Mucosa of descending colon (tissue), 3 donors: Measurements from ENCODE around the gene ADCY4. TPM values are rescaled to one million over a fixed set of nuclear protein-coding genes. Genes with fewer than 3 reads are reported as not detected.
"Not testable (repeated sequence)": the region's sequence is repeated elsewhere in the genome, so short reads cannot be mapped to it uniquely, and the experiment has no call there.

ENCODE experiments used
- ATAC-seq: fragments of 200-7000 bp; cut with Tn5 transposase; one replicate; pipeline ENCODE4 v1.9.1; 2020; ENCODE audit warnings: mild to moderate bottlenecking, moderate library complexity
- DNase-seq, 3 donors: peaks; one replicate each; pipeline ENCODE4 v3.0.0-alpha.2; 2020
- H3K36me3 ChIP-seq: fragments of 200-600 bp; one replicate; pipeline ENCODE4 v1.8.0; 2021; ENCODE audit warnings: low read depth, mild to moderate bottlenecking
- H3K4me1 ChIP-seq: fragments of 200-600 bp; one replicate; pipeline ENCODE4 v1.8.0; 2021; ENCODE audit warnings: low read depth, mild to moderate bottlenecking
- H3K4me3 ChIP-seq: fragments of 200-600 bp; one replicate; pipeline ENCODE4 v1.8.0; 2021; ENCODE audit warnings: mild to moderate bottlenecking
- H3K9me3 ChIP-seq: fragments of 200-600 bp; one replicate; pipeline ENCODE4 v1.8.0; 2021; ENCODE audit warnings: mild to moderate bottlenecking
- CTCF ChIP-seq: fragments of 200-600 bp; IDR thresholded peaks from one replicate; pipeline ENCODE4 v1.8.0; 2022; ENCODE audit warnings: antibody characterized with exemption, mild to moderate bottlenecking
- intact Hi-C, 2 donors: fragments of 100-400 bp; cut with DNase I in 1 of 2; cut with micrococcal nuclease in 1 of 2; formaldehyde crosslinking; loops; one replicate each; pipeline versions ENCODE4 v1.11.0 to v1.11.1; 2022; cut with DNase I, micrococcal nuclease
- total RNA-seq, 3 donors: library from RNA; stranded (reverse); fragmentation: NEBNext Ultra II Directional in 2 of 3; extraction: Animal tissue kit (Norgen Biotek cat#: 25700) in 2 of 3; gene quantifications; one replicate each; pipeline versions ENCODE4 v1.2.1 to v1.2.4, GENCODE V29; 2021 to 2023
- donor health status: DM: no; HTN: no; CAD: no; lungs with moderate emphysema.
- donor health status: DM: no; HTN: no; CAD: no.
- donor health status: DM: no; HTN: yes; CAD: no.

The ADCY4 gene
- total RNA-seq, 3 donors from 2014 or later = 13.9 to 23.5 (median 20.7) TPM

- no peak for TF ChIP-seq CTCF
- DNase-seq = peak; percentile 48 to 84 (median 57)
- intact Hi-C loops = loop anchor here (5.0 kb wide), 3 partner anchors 38 to 108 kb away; partner anchors contain the start of gene NFATC4 (in 1 of the 2)
- no peaks in the 10 kb centered on the region for H3K9me3 ChIP-seq
- peaks cover 29% of the 10 kb centered on the region for H3K4me1 ChIP-seq
- no peak overlapping the region for H3K4me3 ChIP-seq
- ATAC-seq = peak; percentile 10
- no peaks in the 10 kb centered on the region for H3K36me3 ChIP-seq
Observed at GRCh38 chr14:24329736-24330135, 5.1 kb downstream of the ADCY4 start.

DNA sequence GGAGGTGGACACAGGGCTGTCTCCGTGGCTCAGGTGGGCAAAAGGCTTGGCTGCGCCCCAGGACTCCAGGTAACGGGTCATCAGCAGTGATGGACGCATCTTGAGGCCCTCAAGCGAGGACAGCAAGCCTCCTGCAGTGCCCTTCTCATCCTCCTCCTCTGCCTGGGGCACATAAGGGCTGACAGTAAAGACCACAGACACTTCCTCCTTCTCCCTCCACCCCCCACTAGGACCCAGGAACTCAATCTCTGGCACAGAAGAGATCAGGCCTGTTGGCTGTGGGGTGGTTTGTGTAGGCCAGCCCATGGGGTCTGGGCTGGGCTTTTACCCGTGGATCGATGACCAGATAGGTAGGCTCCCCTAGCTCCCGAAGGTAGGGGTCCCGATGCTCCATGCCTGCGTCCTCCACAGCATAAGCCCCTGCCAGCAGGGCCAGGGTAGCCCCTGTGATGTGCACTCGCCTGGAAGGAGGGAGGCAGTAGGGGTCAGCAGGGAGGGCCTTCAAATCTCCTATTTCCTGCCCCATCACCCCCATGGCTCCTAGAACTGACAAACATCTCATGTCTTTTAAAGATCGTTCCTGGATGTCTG is 5.7 kb downstream of the ADCY4 start:
- ATAC-seq (no peak), DNase-seq (peak in 1 of 3 donors; percentile 54)
- intact Hi-C loops = no loop called here
- Histone ChIP-seq H3K4me3 (no peak overlapping the region), H3K9me3 (no peaks in the 10 kb centered on the region), H3K36me3 (no peaks in the 10 kb centered on the region), H3K4me1 (peaks cover 23% of the 10 kb centered on the region)
- TF ChIP-seq CTCF = no peak

DNA sequence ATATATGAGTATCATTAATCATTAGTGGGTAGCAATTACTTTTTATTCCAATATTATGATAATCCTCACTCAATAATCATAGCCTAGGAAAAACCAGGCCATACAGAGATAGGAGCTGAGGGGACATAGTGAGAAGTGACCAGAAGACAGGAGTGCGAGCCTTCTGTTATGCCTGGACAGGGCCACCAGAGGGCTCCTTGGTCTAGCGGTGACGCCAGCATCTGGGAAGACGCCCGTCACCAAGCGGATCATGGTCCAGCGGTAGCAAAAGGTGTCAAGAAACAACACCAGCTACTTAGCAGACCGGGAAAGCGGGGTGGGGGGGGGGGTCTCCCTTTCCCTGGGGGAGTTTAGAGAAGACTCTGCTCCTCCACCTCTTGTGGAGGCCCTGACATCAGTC is 7.0 kb downstream of the ADCY4 start:
- H3K9me3 ChIP-seq, intact Hi-C loops: not testable (repeated sequence)
- peak; percentile 69 to 74 (median 71) for DNase-seq

GRCh38 chr14:24327303-24327702 is 7.6 kb downstream of the ADCY4 start:
- ATAC-seq = no peak
- no peak for DNase-seq
- H3K36me3 ChIP-seq = no peaks in the 10 kb centered on the region
- no peak for TF ChIP-seq CTCF
- H3K4me1 ChIP-seq = peaks cover 5% of the 10 kb centered on the region
- H3K9me3 ChIP-seq = no peaks in the 10 kb centered on the region
- intact Hi-C loops = no loop called here
- no peak overlapping the region for H3K4me3 ChIP-seq

More for the DNA sequence above, 7.0 kb downstream of the ADCY4 start:
- ATAC-seq, H3K36me3 ChIP-seq, H3K4me3 ChIP-seq: not testable (repeated sequence)
- TF ChIP-seq CTCF = peak; percentile 51
- peaks cover 12% of the 10 kb centered on the region for H3K4me1 ChIP-seq

- no peaks in the 10 kb centered on the region for H3K9me3 ChIP-seq
- ATAC-seq (no peak), DNase-seq (no peak)
- no peaks in the 10 kb centered on the region for H3K36me3 ChIP-seq
- no peak overlapping the region for H3K4me3 ChIP-seq
- intact Hi-C loops = no loop called here
- TF ChIP-seq CTCF = no peak
- H3K4me1 ChIP-seq = no peaks in the 10 kb centered on the region
Observed at GRCh38 chr14:24325963-24326362, 8.9 kb downstream of the ADCY4 start.
